Hepatocyte (in vitro differentiated cells): Measurements from ENCODE around the gene SUSD3.

Source experiments
- EZH2 ChIP-seq: fragments of 200-600 bp; sonication (generic); IDR thresholded peaks from 2 replicates; pipeline ENCODE4 v1.6.1; 2016; ENCODE audit warnings: antibody characterized with exemption, mild to moderate bottlenecking, borderline replicate concordance
- TF ChIP-seq, protein P1 (sequence below): fragments of 200-600 bp; sonication (generic); IDR thresholded peaks from 2 replicates; pipeline ENCODE4 v1.5.1; 2016; ENCODE audit warnings: antibody characterized with exemption, mild to moderate bottlenecking; ENCODE audit not compliant: poor library complexity

DNA sequence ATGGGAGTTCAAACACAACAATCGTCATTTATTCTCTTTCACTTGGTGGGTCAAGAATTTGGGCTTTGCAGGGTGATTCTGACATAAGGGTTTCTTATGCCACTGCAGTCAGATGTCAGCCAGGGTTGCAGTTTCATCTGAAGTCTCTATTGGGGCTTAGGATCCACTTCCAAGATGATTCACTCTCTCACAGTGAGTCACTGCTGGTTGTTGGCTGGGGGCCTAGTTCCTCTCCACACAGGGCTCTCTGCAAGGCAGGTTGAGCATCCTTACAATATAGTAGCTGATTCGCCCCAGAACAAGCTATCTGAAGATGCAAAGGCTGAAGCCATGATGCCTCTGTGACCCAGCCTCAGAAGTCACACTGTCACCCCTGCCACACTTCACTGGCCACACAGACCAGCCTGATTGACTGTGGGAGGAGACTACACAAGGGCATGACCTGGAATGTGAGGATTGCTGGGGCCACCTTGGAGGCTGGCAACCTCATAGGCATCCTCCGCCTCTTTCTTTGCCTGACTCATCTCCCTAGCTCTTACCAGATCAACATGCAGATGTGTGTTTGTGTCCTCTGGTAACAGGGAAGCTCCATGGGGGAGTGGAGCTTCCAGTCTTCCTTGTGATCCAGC lies 33.1 kb downstream of the SUSD3 start:
- TF ChIP-seq EZH2 = no peak
- TF ChIP-seq, protein P1, sequence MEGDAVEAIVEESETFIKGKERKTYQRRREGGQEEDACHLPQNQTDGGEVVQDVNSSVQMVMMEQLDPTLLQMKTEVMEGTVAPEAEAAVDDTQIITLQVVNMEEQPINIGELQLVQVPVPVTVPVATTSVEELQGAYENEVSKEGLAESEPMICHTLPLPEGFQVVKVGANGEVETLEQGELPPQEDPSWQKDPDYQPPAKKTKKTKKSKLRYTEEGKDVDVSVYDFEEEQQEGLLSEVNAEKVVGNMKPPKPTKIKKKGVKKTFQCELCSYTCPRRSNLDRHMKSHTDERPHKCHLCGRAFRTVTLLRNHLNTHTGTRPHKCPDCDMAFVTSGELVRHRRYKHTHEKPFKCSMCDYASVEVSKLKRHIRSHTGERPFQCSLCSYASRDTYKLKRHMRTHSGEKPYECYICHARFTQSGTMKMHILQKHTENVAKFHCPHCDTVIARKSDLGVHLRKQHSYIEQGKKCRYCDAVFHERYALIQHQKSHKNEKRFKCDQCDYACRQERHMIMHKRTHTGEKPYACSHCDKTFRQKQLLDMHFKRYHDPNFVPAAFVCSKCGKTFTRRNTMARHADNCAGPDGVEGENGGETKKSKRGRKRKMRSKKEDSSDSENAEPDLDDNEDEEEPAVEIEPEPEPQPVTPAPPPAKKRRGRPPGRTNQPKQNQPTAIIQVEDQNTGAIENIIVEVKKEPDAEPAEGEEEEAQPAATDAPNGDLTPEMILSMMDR = no peak
